GM12878 (cell line): ENCODE measurements around the gene RBM8A. TPM values are rescaled to one million over a fixed set of nuclear protein-coding genes. Genes with fewer than 3 reads are reported as not detected.

Experiments
- ATAC-seq: fragments of 200-7000 bp; cut with Tn5 transposase; 3 replicates; pipeline ENCODE4 v1.9.1; 2020; ENCODE audit warnings: mild to moderate bottlenecking, moderate library complexity
- BruUV-seq: library from RNA; stranded (reverse); fragments of 400-500 nt; replicated peaks from 2 replicates; lab custom pipeline; 2021; lab: Mats Ljungman, UMichigan
- CTCF ChIA-PET: fragments of 300-600 bp; sonication (Branson Sonifier 250); formaldehyde crosslinking; extraction: SDS; loops from one replicate; lab custom pipeline; 2021; ENCODE audit warnings: inconsistent platforms; lab: Yijun Ruan, JAX
- POLR2A ChIA-PET: fragments of 350-600 bp; formaldehyde crosslinking; extraction: SDS; loops from one replicate; lab custom pipeline; 2021; ENCODE audit warnings: inconsistent platforms; lab: Charles Lee
- RAD21 ChIA-PET: fragments of 300-600 bp; sonication (Branson Sonifier 250); formaldehyde crosslinking; loops from one replicate; lab custom pipeline; 2023; ENCODE audit warnings: antibody characterized with exemption; ENCODE audit not compliant: unreplicated experiment; lab: Charles Lee
- SMC1A ChIA-PET: fragments of 300-600 bp; sonication (Branson Sonifier 250); formaldehyde crosslinking; loops from one replicate; lab custom pipeline; 2023; ENCODE audit not compliant: unreplicated experiment, uncharacterized antibody; lab: Charles Lee
- DNase-seq: peaks from one replicate; pipeline ENCODE4 v3.0.0-alpha.2; 2011; ENCODE audit warnings: low read depth, low spot score
- FAIRE-seq: peaks from 3 replicates; lab custom pipeline; 2011; peaks lifted over from hg19 to GRCh38; lab: Jason Lieb, UNC
- H2AFZ ChIP-seq: 2 replicates; pipeline ENCODE4 v1.6.0; 2011; ENCODE audit warnings: low read depth, low read length, control low read depth; ENCODE audit not compliant: control insufficient read depth
- H3K27ac ChIP-seq: 2 replicates; pipeline ENCODE4 v1.5.1; 2011; ENCODE audit warnings: control low read depth; ENCODE audit not compliant: control insufficient read depth, insufficient read depth
- H3K27me3 ChIP-seq, 2 experiments: replicated peaks in 1 of 2; 2 replicates each; pipeline versions ENCODE4 v1.6.0 to v1.6.1; 2011; ENCODE audit warnings: low read length in 1 of 2; ENCODE audit not compliant: control insufficient read depth in 2 of 2, insufficient read depth in 2 of 2
- H3K36me3 ChIP-seq, 2 experiments: 2 replicates each; pipeline ENCODE4 v1.5.1; 2011; ENCODE audit warnings: low read length in 1 of 2; ENCODE audit not compliant: control insufficient read depth in 2 of 2, insufficient read depth in 2 of 2
- H3K4me1 ChIP-seq: 2 replicates; pipeline ENCODE4 v1.6.1; 2011; ENCODE audit warnings: mild to moderate bottlenecking, low read length, moderate library complexity, mixed read lengths; ENCODE audit not compliant: control insufficient read depth, insufficient read depth
- H3K4me2 ChIP-seq: 2 replicates; pipeline ENCODE4 v1.6.0; 2011; ENCODE audit warnings: control low read depth; ENCODE audit not compliant: control insufficient read depth, insufficient read depth
- H3K4me3 ChIP-seq: fragments of 200-600 bp; sonication (generic); 2 replicates; pipeline ENCODE4 v1.5.1; 2016
- H3K79me2 ChIP-seq: 2 replicates; pipeline ENCODE4 v1.6.0; 2011; ENCODE audit warnings: low read length; ENCODE audit not compliant: control insufficient read depth, insufficient read depth
- H3K9ac ChIP-seq: 2 replicates; pipeline ENCODE4 v1.8.0; 2011; ENCODE audit warnings: low read length, control low read depth, mixed read lengths; ENCODE audit not compliant: control insufficient read depth, insufficient read depth
- H3K9me3 ChIP-seq: replicated peaks from 3 replicates; pipeline ENCODE4 v1.5.1; 2011; ENCODE audit warnings: mild to moderate bottlenecking, low read length; ENCODE audit not compliant: control insufficient read depth, insufficient read depth
- H4K20me1 ChIP-seq: 2 replicates; pipeline ENCODE4 v1.6.0; 2011; ENCODE audit not compliant: control insufficient read depth, insufficient read depth
- ATF2 ChIP-seq: IDR thresholded peaks from 2 replicates; pipeline ENCODE4 v1.6.1; 2012; ENCODE audit warnings: low read length, inconsistent platforms
- MEF2B ChIP-seq: fragments of 450-650 bp; IDR thresholded peaks from 2 replicates; pipeline ENCODE4 v1.6.1; 2018; ENCODE audit warnings: mild to moderate bottlenecking, moderate library complexity; ENCODE audit not compliant: partially characterized antibody, poor library complexity, severe bottlenecking
- NBN ChIP-seq: fragments of 450-650 bp; IDR thresholded peaks from 2 replicates; pipeline ENCODE4 v1.6.1; 2016
- SP1 ChIP-seq: IDR thresholded peaks from one replicate; pipeline ENCODE4 v1.6.1; 2011; ENCODE audit warnings: low read depth, low read length
- ZBTB4 ChIP-seq: fragments of 450-650 bp; formaldehyde crosslinking; IDR thresholded peaks from 2 replicates; pipeline ENCODE4 v1.4.0; 2022; ENCODE audit warnings: mild to moderate bottlenecking, moderate library complexity
- ZNF687 ChIP-seq: fragments of 450-650 bp; IDR thresholded peaks from 2 replicates; pipeline ENCODE4 v1.6.1; 2017; ENCODE audit warnings: mild to moderate bottlenecking, moderate library complexity
- WGBS: methylation state at CpG from one replicate; pipeline ENCODE4 v1.1.6; 2016; ENCODE audit warnings: low lambda C conversion rate; ENCODE audit not compliant: insufficient replicate concordance, insufficient coverage; ENCODE audit errors: missing lambda C conversion rate; 5-methylcytosine and 5-hydroxymethylcytosine counted together
- in situ Hi-C: fragments of 300-500 bp; cut with MboI; formaldehyde crosslinking; loops from 9 replicates; pipeline ENCODE4 v1.14.3; 2018; ENCODE audit warnings: mixed read lengths
- intact Hi-C: fragments of 100-400 bp; cut with micrococcal nuclease; formaldehyde crosslinking; loops from one replicate; pipeline ENCODE4 v1.14.2; 2022; ENCODE audit not compliant: unreplicated experiment
- polyA plus RNA-seq, 11 experiments: library from polyadenylated mRNA; depleted of rRNA in 4 of 11; unstranded in 6 of 11; stranded (reverse) in 5 of 11; fragments of >200 nt; fragmentation: Nextera tagmentation in 4 of 11; fragmentation: Illumina TruSeq in 1 of 11; extraction: Ambion mirVana in 4 of 11; extraction: Trizol in 1 of 11; gene quantifications; 1 replicate in 1 of 11; 2 replicates in 10 of 11; pipeline versions ENCODE4 v1.2.1 to v1.2.3, GENCODE V29; 2011 to 2016; ENCODE audit warnings: inconsistent platforms in 2 of 11, missing spikeins in 2 of 11, low read depth in 1 of 11
- total RNA-seq, 4 experiments: library from RNA; depleted of rRNA in 3 of 4; stranded (reverse); fragments of >200 nt in 3 of 4; fragmentation: Illumina TruSeq in 1 of 4; extraction: Trizol in 1 of 4; gene quantifications; 2 replicates each; pipeline versions ENCODE4 v1.2.1 to v1.2.3, GENCODE V29; 2013 to 2021

The RBM8A gene
- total and polyA plus RNA-seq, 10 of the 15 experiments (the other 5 are each of a cell fraction or from before 2014, with no cell fraction given) = 110 to 1,248 (median 248) TPM

GRCh38 chr1:145974721-145975120, 47.4 kb upstream of the RBM8A start:
- ATAC-seq (no peak), FAIRE-seq (no peak), DNase-seq (no peak)
- SMC1A ChIA-PET = interaction anchor here (6.7 to 10.9 kb wide), 3 partner anchors 9 to 34 kb away, joined by 93 to 244 read pairs (median 180); partner anchors contain the start of genes ANKRD34A, POLR3GL and TXNIP
- Histone ChIP-seq H3K79me2 (no peaks in the 10 kb centered on the region), H3K4me3 (no peak overlapping the region), H3K9ac (no peak overlapping the region), H3K9me3 (no peaks in the 10 kb centered on the region), H3K27ac (no peak overlapping the region), H3K27me3 (no peaks in the 10 kb centered on the region), H3K36me3 (no peaks in the 10 kb centered on the region), H2AFZ (no peak overlapping the region), H3K4me1 (peaks cover 25% of the 10 kb centered on the region), H4K20me1 (no peaks in the 10 kb centered on the region), H3K4me2 (no peak overlapping the region)
- in situ Hi-C loops (loop anchor here (5.0 kb wide), 1 partner anchor 33 kb away; no protein-coding TSS in a partner anchor), intact Hi-C loops (no loop called here)
- BruUV-seq = no TSS peak
- TF ChIP-seq SP1 (no peak), ATF2 (no peak), MEF2B (no peak), NBN (no peak), ZNF687 (no peak), ZBTB4 (CRISPR knock-in tag) (no peak)
- WGBS = 48% methylated on average over 7 of the region's 7 CpGs
- RAD21 ChIA-PET = interaction anchor here (7.9 kb wide), 1 partner anchor 10 kb away, joined by 100 read pairs; the partner anchor contains the start of genes ANKRD34A and POLR3GL
- POLR2A ChIA-PET = interaction anchor here (6.5 kb wide), 1 partner anchor 11 kb away, joined by 102 read pairs; the partner anchor contains the start of genes ANKRD34A and POLR3GL
- CTCF ChIA-PET = interaction anchor here (8.5 kb wide), 1 partner anchor 36 kb away, joined by 361 read pairs; no protein-coding TSS in a partner anchor
